ENCODE results near the gene RXFP2.

- TF ChIP-seq TEAD4 (IDR thresholded peaks at IDR 0.05; ENCODE audit: low read depth, low read length) (no peak), GABPA (IDR thresholded peaks at IDR 0.05; ENCODE audit: borderline replicate concordance, insufficient read depth, low read length) (no peak), POLR2AphosphoS5 (IDR thresholded peaks at IDR 0.05; ENCODE audit: low read depth, low read length) (no peak), SP1 (IDR thresholded peaks at IDR 0.05; ENCODE audit: low read depth, low read length) (no peak), EZH2 (IDR thresholded peaks at IDR 0.05; ENCODE audit: low read depth, low read length, severe bottlenecking) (no peak), POLR2A (IDR thresholded peaks at IDR 0.05; ENCODE audit: control extremely low read depth in 1 of 2, low read depth in 2 of 2, low read length in 2 of 2) (no peak), EP300 (IDR thresholded peaks at IDR 0.05; ENCODE audit: borderline replicate concordance in 1 of 2, low read depth in 2 of 2, low read length in 2 of 2) (no peak), SRF (IDR thresholded peaks at IDR 0.05; ENCODE audit: low read depth, low read length) (no peak)
- TF ChIP-seq, protein P1, sequence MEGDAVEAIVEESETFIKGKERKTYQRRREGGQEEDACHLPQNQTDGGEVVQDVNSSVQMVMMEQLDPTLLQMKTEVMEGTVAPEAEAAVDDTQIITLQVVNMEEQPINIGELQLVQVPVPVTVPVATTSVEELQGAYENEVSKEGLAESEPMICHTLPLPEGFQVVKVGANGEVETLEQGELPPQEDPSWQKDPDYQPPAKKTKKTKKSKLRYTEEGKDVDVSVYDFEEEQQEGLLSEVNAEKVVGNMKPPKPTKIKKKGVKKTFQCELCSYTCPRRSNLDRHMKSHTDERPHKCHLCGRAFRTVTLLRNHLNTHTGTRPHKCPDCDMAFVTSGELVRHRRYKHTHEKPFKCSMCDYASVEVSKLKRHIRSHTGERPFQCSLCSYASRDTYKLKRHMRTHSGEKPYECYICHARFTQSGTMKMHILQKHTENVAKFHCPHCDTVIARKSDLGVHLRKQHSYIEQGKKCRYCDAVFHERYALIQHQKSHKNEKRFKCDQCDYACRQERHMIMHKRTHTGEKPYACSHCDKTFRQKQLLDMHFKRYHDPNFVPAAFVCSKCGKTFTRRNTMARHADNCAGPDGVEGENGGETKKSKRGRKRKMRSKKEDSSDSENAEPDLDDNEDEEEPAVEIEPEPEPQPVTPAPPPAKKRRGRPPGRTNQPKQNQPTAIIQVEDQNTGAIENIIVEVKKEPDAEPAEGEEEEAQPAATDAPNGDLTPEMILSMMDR (IDR thresholded peaks at IDR 0.05; ENCODE audit: control extremely low read depth in 1 of 3, insufficient read depth in 1 of 3, low read depth in 1 of 3, low read length in 3 of 3): no peak
Observed at GRCh38 chr13:31781064-31781463, 41.7 kb downstream of the RXFP2 start.
